HEK293T (cell line): Measurements from ENCODE around the gene STYXL1.

Experiments used
- ARNT ChIP-seq: fragments of 450-650 bp; IDR thresholded peaks from 2 replicates; pipeline ENCODE4 v1.6.1; 2017; ENCODE audit warnings: mild to moderate bottlenecking
- BHLHE40 ChIP-seq: fragments of 450-650 bp; IDR thresholded peaks from 2 replicates; pipeline ENCODE4 v1.6.1; 2016; ENCODE audit warnings: mild to moderate bottlenecking, moderate library complexity, borderline replicate concordance
- ELF4 ChIP-seq: fragments of 450-650 bp; IDR thresholded peaks from 2 replicates; pipeline ENCODE4 v1.6.1; 2017; ENCODE audit warnings: antibody characterized with exemption
- FOXA1 ChIP-seq: fragments of 450-650 bp; IDR thresholded peaks from 2 replicates; pipeline ENCODE4 v1.6.1; 2016; ENCODE audit warnings: mild to moderate bottlenecking
- FOXK2 ChIP-seq: fragments of 450-650 bp; IDR thresholded peaks from 2 replicates; pipeline ENCODE4 v1.6.1; 2016; ENCODE audit warnings: mild to moderate bottlenecking
- FOXM1 ChIP-seq: fragments of 450-650 bp; IDR thresholded peaks from 2 replicates; pipeline ENCODE4 v1.6.1; 2017; ENCODE audit warnings: mild to moderate bottlenecking, borderline replicate concordance
- NFRKB ChIP-seq: fragments of 450-650 bp; IDR thresholded peaks from 2 replicates; pipeline ENCODE4 v1.6.1; 2016; ENCODE audit warnings: mild to moderate bottlenecking, moderate library complexity
- SUZ12 ChIP-seq: fragments of 450-650 bp; IDR thresholded peaks from 2 replicates; pipeline ENCODE4 v1.6.1; 2016; ENCODE audit warnings: mild to moderate bottlenecking
- TARDBP ChIP-seq: fragments of 450-650 bp; IDR thresholded peaks from 2 replicates; pipeline ENCODE4 v1.6.1; 2016
- ZNF384 ChIP-seq: fragments of 450-650 bp; IDR thresholded peaks from 2 replicates; pipeline ENCODE4 v1.6.1; 2016

- TF ChIP-seq ZNF384 (no peak), ELF4 (no peak), FOXK2 (no peak), ARNT (no peak), FOXM1 (no peak), FOXA1 (no peak), SUZ12 (no peak), TARDBP (no peak), BHLHE40 (no peak), NFRKB (no peak)
Measured at GRCh38 chr7:76077435-76077834, 29.6 kb upstream of the STYXL1 start.
